ENCODE results near the gene KIAA0040. TPM values are rescaled to one million over a fixed set of nuclear protein-coding genes. Genes with fewer than 3 reads are reported as not detected.

KIAA0040 gene
- total and polyA plus RNA-seq, 4 donors, result 4.6 to 12.0 (median 5.7) TPM

GRCh38 chr1:175118375-175119367 is 73.9 kb downstream of the KIAA0040 start:
- WGBS, result 85% methylated on average over 13 of the region's 13 CpGs
- Histone ChIP-seq H3K9ac (ENCODE audit: low read depth in 1 of 2, low read length in 2 of 2) (no peak overlapping the region), H3K9me3 (ENCODE audit: control insufficient read depth in 4 of 4, low read length in 3 of 4) (peaks cover 0 to 2% (median under 1%) of the 10 kb centered on the region in 4 donors), H3K36me3 (ENCODE audit: control insufficient read depth in 4 of 4, insufficient read depth in 3 of 4, low read depth in 1 of 4, low read length in 3 of 4) (no peaks in the 10 kb centered on the region), H3K27me3 (ENCODE audit: control insufficient read depth in 4 of 4, insufficient read depth in 4 of 4, low read length in 3 of 4) (no peaks in the 10 kb centered on the region), H3K27ac (ENCODE audit: low read depth in 1 of 2, low read length in 2 of 2) (no peak overlapping the region), H3K4me3 (ENCODE audit: low read depth in 1 of 3, low read length in 3 of 3) (no peak overlapping the region), H3K4me1 (ENCODE audit: control insufficient read depth in 4 of 4, insufficient read depth in 4 of 4, low read length in 3 of 4) (no peaks in the 10 kb centered on the region)
- DNase-seq (ENCODE audit: low spot score), result no peak
- no peak for TF ChIP-seq REST (IDR thresholded peaks at IDR 0.05)
- TF ChIP-seq HNF4A (conservative IDR thresholded peaks at IDR 0.05), result no peak
- TF ChIP-seq YY1 (IDR thresholded peaks at IDR 0.05), result no peak
- TF ChIP-seq RAD21 (IDR thresholded peaks at IDR 0.05), result no peak
- no peak for TF ChIP-seq EGR1 (IDR thresholded peaks at IDR 0.05; ENCODE audit: low read depth in 2 of 2)
- TF ChIP-seq FOXA1 (IDR thresholded peaks at IDR 0.05), result no peak
- TF ChIP-seq NR2F2 (IDR thresholded peaks at IDR 0.05), result no peak
- TF ChIP-seq ATF3 (IDR thresholded peaks at IDR 0.05), result no peak

- Histone ChIP-seq H3K27me3 (ENCODE audit: control insufficient read depth in 4 of 4, insufficient read depth in 4 of 4, low read length in 3 of 4) (no peaks in the 10 kb centered on the region), H3K9me3 (ENCODE audit: control insufficient read depth in 4 of 4, low read length in 3 of 4) (peaks cover 0 to 7% (median 4%) of the 10 kb centered on the region in 4 donors), H3K4me3 (ENCODE audit: low read depth in 1 of 3, low read length in 3 of 3) (no peak overlapping the region), H3K27ac (ENCODE audit: low read depth in 1 of 2, low read length in 2 of 2) (no peak overlapping the region), H3K36me3 (ENCODE audit: control insufficient read depth in 4 of 4, insufficient read depth in 3 of 4, low read depth in 1 of 4, low read length in 3 of 4) (no peaks in the 10 kb centered on the region), H3K4me1 (ENCODE audit: control insufficient read depth in 4 of 4, insufficient read depth in 4 of 4, low read length in 3 of 4) (no peaks in the 10 kb centered on the region), H3K9ac (ENCODE audit: low read depth in 1 of 2, low read length in 2 of 2) (no peak overlapping the region)
- DNase-seq (ENCODE audit: low spot score), result no peak
- TF ChIP-seq GABPA (IDR thresholded peaks at IDR 0.05 in 1 of 2, conservative IDR thresholded peaks at IDR 0.05 in 1 of 2), result no peak
- no peak for TF ChIP-seq FOXA1 (IDR thresholded peaks at IDR 0.05)
- TF ChIP-seq HNF4G (IDR thresholded peaks at IDR 0.05), result no peak
- no peak for TF ChIP-seq RXRA (IDR thresholded peaks at IDR 0.05)
- WGBS, result 78% methylated on average over 11 of the region's 11 CpGs
Observed at GRCh38 chr1:175116903-175117302, 75.7 kb downstream of the KIAA0040 start.

GRCh38 chr1:175116210-175116798 is 76.3 kb downstream of the KIAA0040 start:
- no peaks in the 10 kb centered on the region for H3K27me3 ChIP-seq (ENCODE audit: control insufficient read depth in 4 of 4, insufficient read depth in 4 of 4, low read length in 3 of 4)
- H3K4me1 ChIP-seq (ENCODE audit: control insufficient read depth in 4 of 4, insufficient read depth in 4 of 4, low read length in 3 of 4), result no peaks in the 10 kb centered on the region
- no peak overlapping the region for H3K27ac ChIP-seq (ENCODE audit: low read depth in 1 of 2, low read length in 2 of 2)
- H3K9ac ChIP-seq (ENCODE audit: low read depth in 1 of 2, low read length in 2 of 2), result no peak overlapping the region
- TF ChIP-seq HNF4A (conservative IDR thresholded peaks at IDR 0.05), result no peak
- no peak for TF ChIP-seq RAD21 (IDR thresholded peaks at IDR 0.05)
- no peak for TF ChIP-seq FOXA1 (IDR thresholded peaks at IDR 0.05)
- no peak for TF ChIP-seq YY1 (IDR thresholded peaks at IDR 0.05)
- TF ChIP-seq, protein P1, sequence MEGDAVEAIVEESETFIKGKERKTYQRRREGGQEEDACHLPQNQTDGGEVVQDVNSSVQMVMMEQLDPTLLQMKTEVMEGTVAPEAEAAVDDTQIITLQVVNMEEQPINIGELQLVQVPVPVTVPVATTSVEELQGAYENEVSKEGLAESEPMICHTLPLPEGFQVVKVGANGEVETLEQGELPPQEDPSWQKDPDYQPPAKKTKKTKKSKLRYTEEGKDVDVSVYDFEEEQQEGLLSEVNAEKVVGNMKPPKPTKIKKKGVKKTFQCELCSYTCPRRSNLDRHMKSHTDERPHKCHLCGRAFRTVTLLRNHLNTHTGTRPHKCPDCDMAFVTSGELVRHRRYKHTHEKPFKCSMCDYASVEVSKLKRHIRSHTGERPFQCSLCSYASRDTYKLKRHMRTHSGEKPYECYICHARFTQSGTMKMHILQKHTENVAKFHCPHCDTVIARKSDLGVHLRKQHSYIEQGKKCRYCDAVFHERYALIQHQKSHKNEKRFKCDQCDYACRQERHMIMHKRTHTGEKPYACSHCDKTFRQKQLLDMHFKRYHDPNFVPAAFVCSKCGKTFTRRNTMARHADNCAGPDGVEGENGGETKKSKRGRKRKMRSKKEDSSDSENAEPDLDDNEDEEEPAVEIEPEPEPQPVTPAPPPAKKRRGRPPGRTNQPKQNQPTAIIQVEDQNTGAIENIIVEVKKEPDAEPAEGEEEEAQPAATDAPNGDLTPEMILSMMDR (IDR thresholded peaks at IDR 0.05; ENCODE audit: low read depth, low read length, missing input control), result no peak
- no peak for TF ChIP-seq SP1 (IDR thresholded peaks at IDR 0.05)
- H3K9me3 ChIP-seq (ENCODE audit: control insufficient read depth in 4 of 4, low read length in 3 of 4), result peaks cover 0 to 7% (median 4%) of the 10 kb centered on the region in 4 donors
- 92% methylated on average over 1 of the region's 1 CpG for WGBS
- DNase-seq (ENCODE audit: low spot score), result no peak
- no peak overlapping the region for H3K4me3 ChIP-seq (ENCODE audit: low read depth in 1 of 3, low read length in 3 of 3)
- no peaks in the 10 kb centered on the region for H3K36me3 ChIP-seq (ENCODE audit: control insufficient read depth in 4 of 4, insufficient read depth in 3 of 4, low read depth in 1 of 4, low read length in 3 of 4)
